ENCODE results near the gene LRRC72. TPM values are rescaled to one million over a fixed set of nuclear protein-coding genes. Genes with fewer than 3 reads are reported as not detected.

Gene LRRC72
- total RNA-seq, 4 donors from 2014 or later = not detected

DNA sequence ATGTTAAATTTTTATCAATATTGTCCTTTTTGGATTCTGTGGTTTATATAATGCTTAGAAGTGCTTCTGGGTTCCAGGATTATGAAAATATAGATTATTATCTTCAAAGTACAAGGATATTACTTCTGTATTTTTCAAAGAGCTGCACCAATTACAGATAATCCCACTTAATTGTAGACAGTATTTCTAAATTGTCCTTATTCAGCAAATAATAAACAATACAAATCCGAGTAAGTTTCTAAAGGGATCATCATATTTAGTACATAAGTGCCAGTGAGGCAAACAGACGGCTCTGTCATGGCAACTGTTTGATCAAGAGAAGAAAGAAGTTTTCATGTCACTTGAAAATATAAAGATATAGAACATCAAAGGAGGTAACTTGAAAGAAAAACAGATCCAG is 99.8 kb downstream of the LRRC72 start:
- 50 to 66% methylated on average over 2 of the region's 2 CpGs for WGBS, 2 donors (ENCODE audit: low coverage in 1 of 2)
- intact Hi-C loops (cut with DNase I; ENCODE audit: low total_unique reads) = no loop called here
- Histone ChIP-seq H3K27ac (no peak overlapping the region), H3K27me3 (no peaks in the 10 kb centered on the region), H3K4me3 (no peak overlapping the region), H3K9me3 (no peaks in the 10 kb centered on the region), H3K4me1 (peaks cover 0 to 3% (median 0%) of the 10 kb centered on the region in 4 donors), H3K36me3 (peaks cover 0 to 16% (median 6%) of the 10 kb centered on the region in 4 donors)
- in situ Hi-C loops (cut with MboI; ENCODE audit: low pct_ligation_motif_present in 1 of 4, low pct_unique_long_range_greater_than_20kb in 1 of 4, low sequenced_read_pairs in 3 of 4) = no loop called here
- TF ChIP-seq POLR2A (IDR thresholded peaks at IDR 0.05) (no peak), EP300 (IDR thresholded peaks at IDR 0.05; ENCODE audit: low read depth) (no peak), POLR2AphosphoS5 (IDR thresholded peaks at IDR 0.05) (no peak)
- TF ChIP-seq, protein P1, sequence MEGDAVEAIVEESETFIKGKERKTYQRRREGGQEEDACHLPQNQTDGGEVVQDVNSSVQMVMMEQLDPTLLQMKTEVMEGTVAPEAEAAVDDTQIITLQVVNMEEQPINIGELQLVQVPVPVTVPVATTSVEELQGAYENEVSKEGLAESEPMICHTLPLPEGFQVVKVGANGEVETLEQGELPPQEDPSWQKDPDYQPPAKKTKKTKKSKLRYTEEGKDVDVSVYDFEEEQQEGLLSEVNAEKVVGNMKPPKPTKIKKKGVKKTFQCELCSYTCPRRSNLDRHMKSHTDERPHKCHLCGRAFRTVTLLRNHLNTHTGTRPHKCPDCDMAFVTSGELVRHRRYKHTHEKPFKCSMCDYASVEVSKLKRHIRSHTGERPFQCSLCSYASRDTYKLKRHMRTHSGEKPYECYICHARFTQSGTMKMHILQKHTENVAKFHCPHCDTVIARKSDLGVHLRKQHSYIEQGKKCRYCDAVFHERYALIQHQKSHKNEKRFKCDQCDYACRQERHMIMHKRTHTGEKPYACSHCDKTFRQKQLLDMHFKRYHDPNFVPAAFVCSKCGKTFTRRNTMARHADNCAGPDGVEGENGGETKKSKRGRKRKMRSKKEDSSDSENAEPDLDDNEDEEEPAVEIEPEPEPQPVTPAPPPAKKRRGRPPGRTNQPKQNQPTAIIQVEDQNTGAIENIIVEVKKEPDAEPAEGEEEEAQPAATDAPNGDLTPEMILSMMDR (IDR thresholded peaks at IDR 0.05) = no peak
- DNase-seq = no peak

DNA sequence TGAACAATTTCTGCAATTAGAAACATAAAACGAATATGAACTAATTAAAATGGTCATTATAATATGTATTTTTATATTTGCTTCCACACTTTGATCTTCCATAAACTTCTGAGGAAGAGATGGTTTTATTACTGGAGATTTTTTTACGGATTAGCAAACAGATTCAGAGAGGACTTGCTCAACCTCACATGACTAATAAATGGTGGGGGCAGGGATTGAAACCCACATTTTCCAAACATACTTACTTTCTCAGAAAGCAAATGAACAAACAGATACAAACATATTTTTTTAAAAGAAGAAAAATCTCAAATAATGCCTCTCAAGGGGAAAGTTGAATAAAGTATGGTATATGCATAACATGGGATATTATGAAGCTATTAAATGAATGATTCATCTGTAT is 100.6 kb downstream of the LRRC72 start:
- TF ChIP-seq EP300 (IDR thresholded peaks at IDR 0.05; ENCODE audit: low read depth) (no peak), POLR2AphosphoS5 (IDR thresholded peaks at IDR 0.05) (no peak)
- H3K36me3 ChIP-seq = peaks cover 0 to 8% (median 2%) of the 10 kb centered on the region in 4 donors
- no peak overlapping the region for H3K27ac ChIP-seq
- in situ Hi-C loops (cut with MboI; ENCODE audit: low pct_ligation_motif_present in 1 of 4, low pct_unique_long_range_greater_than_20kb in 1 of 4, low sequenced_read_pairs in 3 of 4) (no loop called here), intact Hi-C loops (cut with DNase I; ENCODE audit: low total_unique reads) (no loop called here)
- DNase-seq = no peak
- H3K4me3 ChIP-seq = no peak overlapping the region
- H3K27me3 ChIP-seq = no peaks in the 10 kb centered on the region
- WGBS, 2 donors (ENCODE audit: low coverage in 1 of 2) = 58 to 72% methylated on average over 2 of the region's 2 CpGs
- H3K9me3 ChIP-seq = no peaks in the 10 kb centered on the region
- H3K4me1 ChIP-seq = peaks cover 0 to 3% (median 0%) of the 10 kb centered on the region in 4 donors

DNA sequence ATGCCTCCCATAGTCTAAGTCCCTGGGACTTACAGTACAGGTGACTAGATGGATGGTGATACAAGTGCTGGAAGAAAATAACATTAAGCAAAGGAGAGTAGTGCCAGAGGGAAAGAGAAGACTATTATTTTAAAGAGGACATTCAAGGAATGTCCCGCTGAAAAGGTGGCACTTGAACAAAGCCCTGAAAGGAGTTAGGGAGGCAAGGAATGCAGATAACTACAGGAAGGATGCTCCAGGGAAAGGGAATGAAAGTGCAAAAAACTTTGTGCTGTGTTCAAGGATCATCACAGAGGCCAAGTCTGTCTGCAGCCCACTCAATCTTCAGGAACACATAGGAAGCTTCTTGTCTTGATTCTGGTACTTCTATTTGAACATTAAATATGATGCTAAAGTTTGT is 104.0 kb downstream of the LRRC72 start:
- intact Hi-C loops (cut with DNase I; ENCODE audit: low total_unique reads) = no loop called here

More for the DNA sequence above, 104.0 kb downstream of the LRRC72 start:
- Histone ChIP-seq H3K4me1 (peaks cover 0 to 23% (median 16%) of the 10 kb centered on the region in 4 donors), H3K36me3 (no peaks in the 10 kb centered on the region), H3K27me3 (no peaks in the 10 kb centered on the region), H3K27ac (no peak overlapping the region), H3K4me3 (no peak overlapping the region), H3K9me3 (no peaks in the 10 kb centered on the region)
- in situ Hi-C loops (cut with MboI; ENCODE audit: low pct_ligation_motif_present in 1 of 4, low pct_unique_long_range_greater_than_20kb in 1 of 4, low sequenced_read_pairs in 3 of 4) = no loop called here
- TF ChIP-seq EP300 (IDR thresholded peaks at IDR 0.05; ENCODE audit: low read depth) (no peak), POLR2A (IDR thresholded peaks at IDR 0.05) (no peak), POLR2AphosphoS5 (IDR thresholded peaks at IDR 0.05) (no peak)
- TF ChIP-seq, protein P1 (IDR thresholded peaks at IDR 0.05) = no peak
- 91 to 92% methylated on average over 1 of the region's 1 CpG for WGBS, 2 donors (ENCODE audit: low coverage in 1 of 2)
- DNase-seq = no peak

Other genes starting within 250 kb of the LRRC72 start
- gene CRPPA, start 105.3 kb upstream of the LRRC72 start, total RNA-seq = 1 to 10 TPM in 3 of 4 donors, under 1 TPM in 1; 0.80 to 2.6 (median 1.8) TPM
- 10 to 100 TPM in 1 of 4 donors, 1 to 10 TPM in 3; 1.5 to 23.2 (median 4.0) TPM for gene SOSTDC1, start 61.1 kb upstream of the LRRC72 start, total RNA-seq
- gene ANKMY2, start 118.9 kb downstream of the LRRC72 start, total RNA-seq = 10 to 100 TPM in 2 of 4 donors, 1 to 10 TPM in 1, under 1 TPM in 1; 0.75 to 22.5 (median 12.0) TPM
- gene BZW2, start 119.4 kb downstream of the LRRC72 start, total RNA-seq = 100 to 1,000 TPM in 1 of 4 donors, 10 to 100 TPM in 3; 16.1 to 135 (median 70.9) TPM
- gene TSPAN13, start 226.9 kb downstream of the LRRC72 start, total RNA-seq = 10 to 100 TPM in 3 of 4 donors, 1 to 10 TPM in 1; 6.8 to 44.4 (median 21.4) TPM

All from transverse colon (tissue), 4 donors.